Endodermal cell (in vitro differentiated cells): ENCODE results near the gene IP6K1. TPM values are rescaled to one million over a fixed set of nuclear protein-coding genes. Genes with fewer than 3 reads are reported as not detected.
"Not testable (repeated sequence)": the region's sequence is repeated elsewhere in the genome, so short reads cannot be mapped to it uniquely, and the experiment has no call there.

Experiments used
- DNase-seq: peaks from one replicate; pipeline ENCODE4 v3.0.0-alpha.2; 2017
- H3K27ac ChIP-seq: 2 replicates; pipeline ENCODE4 v1.5.1; 2013; ENCODE audit warnings: mild to moderate bottlenecking, low read depth, low read length, moderate library complexity
- H3K27me3 ChIP-seq: 2 replicates; pipeline ENCODE4 v1.6.1; 2013; ENCODE audit warnings: mild to moderate bottlenecking, low read length, moderate library complexity; ENCODE audit not compliant: insufficient read depth, control insufficient read depth, poor library complexity, severe bottlenecking
- H3K36me3 ChIP-seq: 2 replicates; pipeline ENCODE4 v1.7.0; 2013; ENCODE audit warnings: mild to moderate bottlenecking, low read length, moderate library complexity; ENCODE audit not compliant: control insufficient read depth, insufficient read depth
- H3K4me1 ChIP-seq: one replicate; pipeline ENCODE4 v1.7.0; 2013; ENCODE audit warnings: low read length; ENCODE audit not compliant: control insufficient read depth, insufficient read depth
- H3K4me3 ChIP-seq: 2 replicates; pipeline ENCODE4 v1.5.1; 2013; ENCODE audit warnings: mild to moderate bottlenecking, low read length, moderate library complexity
- H3K9ac ChIP-seq: 2 replicates; pipeline ENCODE4 v1.6.1; 2013; ENCODE audit warnings: mild to moderate bottlenecking, low read length, moderate library complexity; ENCODE audit not compliant: poor library complexity, severe bottlenecking; ENCODE audit errors: extremely low read depth
- H3K9me3 ChIP-seq: 2 replicates; pipeline ENCODE4 v1.6.1; 2013; ENCODE audit warnings: mild to moderate bottlenecking, low read length, moderate library complexity; ENCODE audit not compliant: control insufficient read depth
- H3K27ac Mint-ChIP-seq: 2 replicates; pipeline ENCODE4 v1.8.0; 2020; ENCODE audit warnings: mixed read lengths
- H3K27me3 Mint-ChIP-seq: 2 replicates; pipeline ENCODE4 v1.8.0; 2021; ENCODE audit warnings: mild to moderate bottlenecking, mixed read lengths; ENCODE audit not compliant: insufficient read depth
- H3K36me3 Mint-ChIP-seq: 2 replicates; pipeline ENCODE4 v1.8.0; 2020; ENCODE audit warnings: low read depth, mixed read lengths
- H3K4me1 Mint-ChIP-seq: 2 replicates; pipeline ENCODE4 v1.8.0; 2020; ENCODE audit warnings: mixed read lengths
- H3K4me3 Mint-ChIP-seq: 2 replicates; pipeline ENCODE4 v1.8.0; 2020; ENCODE audit warnings: mild to moderate bottlenecking, moderate library complexity, mixed read lengths
- H3K9me3 Mint-ChIP-seq: 2 replicates; pipeline ENCODE4 v1.8.0; 2020; ENCODE audit warnings: mild to moderate bottlenecking, mixed read lengths
- WGBS, 2 experiments: methylation state at CpG; one replicate each; pipeline versions ENCODE4 v1.1.5 to v1.1.7; 2013; ENCODE audit warnings: missing lambda C conversion rate in 2 of 2, mixed read lengths in 1 of 2; ENCODE audit not compliant: insufficient coverage in 1 of 2, insufficient read length in 1 of 2; 5-methylcytosine and 5-hydroxymethylcytosine counted together
- long read RNA-seq, 4 experiments: library from polyadenylated mRNA in 2 of 4; library from RNA in 1 of 4; library from capped mRNA in 1 of 4; stranded (forward) in 3 of 4; unstranded in 1 of 4; transcript quantifications; one replicate each; pipeline ENCODE4 v2.0.0, GENCODE V29; 2020 to 2021; ENCODE audit warnings: inconsistent platforms in 1 of 4
- polyA plus RNA-seq, 2 experiments: library from polyadenylated mRNA; stranded (reverse); fragments of 50-300 nt; gene quantifications; one replicate each; pipeline ENCODE4 v1.2.3, GENCODE V29; 2013
- total RNA-seq, 2 donors: library from RNA; stranded (reverse); fragmentation: NEBNext Ultra II Directional in 1 of 2; extraction: Animal tissue kit (Norgen Biotek cat#: 25700) in 1 of 2; gene quantifications; 2 replicates in 1 of 2; 3 replicates in 1 of 2; pipeline ENCODE4 v1.2.1, GENCODE V29; 2021
- TF ChIP-seq, protein P1 (sequence below): fragments of 200-600 bp; sonication (generic); conservative IDR thresholded peaks from 2 replicates; pipeline ENCODE4 v1.5.0; 2021; ENCODE audit warnings: antibody characterized with exemption, mild to moderate bottlenecking

IP6K1 gene
- total RNA-seq, result 10 to 100 TPM; 45.8 to 49.8 TPM
- 32.6 TPM for polyA plus RNA-seq (2013, experiment 1 of 2)
- polyA plus RNA-seq (2013, experiment 2 of 2), result 31.4 TPM
- long read RNA-seq, experiment 1, full-length matches to known transcripts, result 9 of 25 reads
- long read RNA-seq, experiment 1, partial matches to known transcripts, result 0 of 25 reads
- long read RNA-seq, experiment 1, other reads (novel, unspliced or antisense), result 16 of 25 reads
- long read RNA-seq, experiment 2, full-length matches to known transcripts, result 63 of 91 reads
- long read RNA-seq, experiment 2, partial matches to known transcripts, result 8 of 91 reads
- long read RNA-seq, experiment 2, other reads (novel, unspliced or antisense), result 20 of 91 reads
- long read RNA-seq, experiment 3, full-length matches to known transcripts, result 124 of 161 reads
- long read RNA-seq, experiment 3, partial matches to known transcripts, result 11 of 161 reads
- long read RNA-seq, experiment 3, other reads (novel, unspliced or antisense), result 26 of 161 reads
- long read RNA-seq, experiment 4, full-length matches to known transcripts, result 1 of 6 reads
- long read RNA-seq, experiment 4, partial matches to known transcripts, result 4 of 6 reads
- long read RNA-seq, experiment 4, other reads (novel, unspliced or antisense), result 1 of 6 reads

DNA sequence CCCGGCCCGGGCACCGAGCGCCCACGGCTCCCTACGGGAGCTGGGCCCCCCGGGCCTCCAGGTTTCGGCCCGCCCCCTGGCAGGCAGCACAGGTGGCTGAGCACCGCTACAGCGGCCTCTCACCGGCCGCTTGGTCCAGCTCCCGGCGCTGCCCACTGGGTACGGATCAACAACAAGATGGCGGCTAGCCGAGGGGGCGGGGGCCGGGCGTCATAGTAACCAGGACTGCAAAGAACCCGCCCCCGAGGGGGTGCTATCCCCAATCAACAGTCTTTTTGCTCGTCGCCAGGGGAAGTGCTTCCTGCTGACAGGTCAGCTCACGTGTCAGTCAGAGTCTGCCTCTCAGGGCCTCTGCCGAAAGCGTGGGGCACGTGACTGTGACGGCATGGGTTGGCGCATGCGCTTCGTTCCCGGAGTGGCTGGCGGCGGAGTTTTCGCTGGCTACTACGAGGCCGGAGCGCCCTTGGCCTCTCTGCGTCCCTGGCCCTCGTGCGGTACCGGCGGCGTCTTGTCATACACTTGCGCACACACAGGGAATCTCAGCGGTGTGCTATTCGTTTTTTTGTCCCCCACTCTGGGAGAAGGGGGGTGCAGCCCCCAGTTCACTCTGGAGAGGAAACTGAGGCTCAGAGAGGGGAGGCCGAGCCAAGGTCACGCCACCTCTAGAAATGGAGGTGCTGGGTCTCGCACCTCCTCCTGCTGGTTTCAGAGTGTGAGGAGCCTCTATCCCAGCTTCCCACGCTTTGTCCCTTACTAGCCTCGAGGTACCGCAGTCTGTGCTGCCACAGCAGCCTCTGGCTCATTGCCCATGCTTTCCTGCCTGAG lies at the start of gene IP6K1:
Gene IP6K1 (minus strand): TSS at position 186 of the 825 bp plus-strand sequence. CDS start 38,502 bp downstream, outside the sequence.
- TF ChIP-seq, protein P1, sequence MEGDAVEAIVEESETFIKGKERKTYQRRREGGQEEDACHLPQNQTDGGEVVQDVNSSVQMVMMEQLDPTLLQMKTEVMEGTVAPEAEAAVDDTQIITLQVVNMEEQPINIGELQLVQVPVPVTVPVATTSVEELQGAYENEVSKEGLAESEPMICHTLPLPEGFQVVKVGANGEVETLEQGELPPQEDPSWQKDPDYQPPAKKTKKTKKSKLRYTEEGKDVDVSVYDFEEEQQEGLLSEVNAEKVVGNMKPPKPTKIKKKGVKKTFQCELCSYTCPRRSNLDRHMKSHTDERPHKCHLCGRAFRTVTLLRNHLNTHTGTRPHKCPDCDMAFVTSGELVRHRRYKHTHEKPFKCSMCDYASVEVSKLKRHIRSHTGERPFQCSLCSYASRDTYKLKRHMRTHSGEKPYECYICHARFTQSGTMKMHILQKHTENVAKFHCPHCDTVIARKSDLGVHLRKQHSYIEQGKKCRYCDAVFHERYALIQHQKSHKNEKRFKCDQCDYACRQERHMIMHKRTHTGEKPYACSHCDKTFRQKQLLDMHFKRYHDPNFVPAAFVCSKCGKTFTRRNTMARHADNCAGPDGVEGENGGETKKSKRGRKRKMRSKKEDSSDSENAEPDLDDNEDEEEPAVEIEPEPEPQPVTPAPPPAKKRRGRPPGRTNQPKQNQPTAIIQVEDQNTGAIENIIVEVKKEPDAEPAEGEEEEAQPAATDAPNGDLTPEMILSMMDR, result no peak
- Histone ChIP-seq H3K4me3 (peak within 1 kb of the TSS; percentile 91), H3K9ac (peak within 1 kb of the TSS; percentile 74), H3K9me3 (no peaks in the 10 kb centered on the region), H3K27ac (peak within 1 kb of the TSS; percentile 82), H3K27me3 (no peaks in the 10 kb centered on the region), H3K36me3 (peaks cover 17% of the 10 kb centered on the region), H3K4me1 (no peaks in the 10 kb centered on the region)
- peaks cover 4% of the 10 kb centered on the region for H3K4me1 Mint-ChIP-seq
- peaks cover 15% of the 10 kb centered on the region for H3K36me3 Mint-ChIP-seq
- H3K4me3 Mint-ChIP-seq, result peak within 1 kb of the TSS; percentile 81
- H3K27ac Mint-ChIP-seq, result peak within 1 kb of the TSS; percentile 94
- H3K9me3 Mint-ChIP-seq, result no peaks in the 10 kb centered on the region
- peak; percentile 100 for DNase-seq
- 7 to 9% methylated on average over 43 to 55 of the region's 55 CpGs for WGBS, 2 experiments
- peaks cover 5% of the 10 kb centered on the region for H3K27me3 Mint-ChIP-seq

DNA sequence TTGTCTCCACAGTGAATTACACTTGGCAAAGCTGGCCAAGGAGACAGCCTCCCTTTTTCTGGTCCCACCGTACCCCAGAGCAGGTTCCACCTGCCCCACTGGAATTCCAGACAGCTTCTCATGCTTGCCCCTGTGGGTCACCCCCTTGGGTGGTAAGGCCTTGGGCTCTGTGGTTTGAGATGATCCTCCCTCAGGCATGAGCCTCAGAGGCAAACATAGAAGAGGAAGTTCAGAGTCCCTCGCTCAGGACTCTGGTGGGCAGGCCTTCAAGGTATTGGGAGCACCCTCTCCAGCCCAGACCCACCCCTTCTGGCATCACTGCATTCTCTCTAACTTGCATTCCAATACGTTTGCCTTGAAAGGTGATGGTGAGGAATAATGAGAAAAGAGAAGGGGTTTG lies 45.0 kb upstream of the IP6K1 start:
- Mint-ChIP-seq H3K27ac (no peak overlapping the region), H3K4me1 (no peaks in the 10 kb centered on the region)
- H3K4me1 ChIP-seq, result no peaks in the 10 kb centered on the region

DNA sequence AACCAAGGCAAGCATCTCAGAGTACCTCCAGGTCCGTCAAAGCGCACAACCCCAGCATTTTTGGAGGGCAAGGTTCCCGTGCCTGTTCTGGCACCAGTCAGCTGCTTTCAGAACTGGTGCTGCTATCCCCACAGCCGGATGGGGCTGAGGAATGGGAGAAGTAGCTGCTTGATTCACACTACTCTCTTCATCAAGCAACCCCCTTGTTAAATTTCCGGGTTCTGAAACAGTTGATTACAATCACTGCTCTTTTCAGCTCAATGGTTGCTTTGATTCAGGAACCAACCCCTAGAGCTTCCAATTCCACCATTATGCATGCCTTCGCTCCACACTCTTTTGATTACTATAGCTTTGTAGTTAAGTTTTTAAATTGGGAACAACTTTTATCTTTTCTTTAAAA lies 39.7 kb upstream of the IP6K1 start:
- H3K9me3 Mint-ChIP-seq, result no peaks in the 10 kb centered on the region
- no peak overlapping the region for H3K4me3 Mint-ChIP-seq
- Histone ChIP-seq H3K27me3 (no peaks in the 10 kb centered on the region), H3K27ac (no peak overlapping the region), H3K9ac (no peak overlapping the region), H3K4me3 (no peak overlapping the region), H3K36me3 (peaks cover 7% of the 10 kb centered on the region), H3K4me1 (no peaks in the 10 kb centered on the region), H3K9me3 (no peaks in the 10 kb centered on the region)
- H3K27ac Mint-ChIP-seq, result no peak overlapping the region
- 80 to 88% methylated on average over 5 to 6 of the region's 6 CpGs for WGBS, 2 experiments
- peaks cover 19% of the 10 kb centered on the region for H3K36me3 Mint-ChIP-seq
- H3K4me1 Mint-ChIP-seq, result no peaks in the 10 kb centered on the region
- no peaks in the 10 kb centered on the region for H3K27me3 Mint-ChIP-seq
- TF ChIP-seq, protein P1, result no peak
- DNase-seq, result no peak

More for the DNA sequence above, 45.0 kb upstream of the IP6K1 start:
- H3K9me3 ChIP-seq, result no peaks in the 10 kb centered on the region
- TF ChIP-seq, protein P1, result no peak
- 76 to 92% methylated on average over 2 to 3 of the region's 3 CpGs for WGBS, 2 experiments
- no peak overlapping the region for H3K27ac ChIP-seq
- Mint-ChIP-seq H3K9me3 (no peaks in the 10 kb centered on the region), H3K27me3 (no peaks in the 10 kb centered on the region), H3K4me3 (no peak overlapping the region), H3K36me3 (peaks cover 39% of the 10 kb centered on the region)
- no peak for DNase-seq
- no peak overlapping the region for H3K4me3 ChIP-seq
- no peaks in the 10 kb centered on the region for H3K27me3 ChIP-seq
- no peak overlapping the region for H3K9ac ChIP-seq
- peaks cover 34% of the 10 kb centered on the region for H3K36me3 ChIP-seq

DNA sequence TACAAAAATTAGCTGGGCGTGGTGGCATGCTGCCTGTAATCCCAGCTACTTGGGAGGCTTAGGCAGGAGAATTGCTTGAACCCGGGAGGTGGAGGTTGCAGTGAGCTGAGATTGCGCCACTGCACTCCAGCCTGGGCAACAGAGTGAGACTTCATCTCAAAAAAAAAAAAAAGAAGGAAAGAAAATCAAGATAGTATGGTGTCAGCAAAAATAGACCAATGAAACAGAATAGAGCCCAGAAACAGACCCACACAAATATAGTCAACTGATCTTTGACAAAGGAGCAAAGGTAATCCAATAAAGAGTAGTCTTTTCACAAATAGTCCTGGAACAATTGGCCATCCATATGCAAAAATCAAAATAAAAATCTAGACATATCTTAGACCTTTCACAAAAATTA lies 36.8 kb upstream of the IP6K1 start:
- WGBS, 2 experiments, result 84 to 100% methylated on average over 1 to 3 of the region's 3 CpGs
- not testable (repeated sequence) for H3K27ac Mint-ChIP-seq, H3K4me3 Mint-ChIP-seq

More for the DNA sequence above, 36.8 kb upstream of the IP6K1 start:
- H3K4me1 ChIP-seq, H3K27ac ChIP-seq, H3K9ac ChIP-seq, H3K36me3 Mint-ChIP-seq, H3K27me3 Mint-ChIP-seq, H3K9me3 ChIP-seq, H3K27me3 ChIP-seq, H3K36me3 ChIP-seq, H3K4me1 Mint-ChIP-seq, H3K4me3 ChIP-seq, H3K9me3 Mint-ChIP-seq, DNase-seq: not testable (repeated sequence)
